ENCODE measurements around the gene SLC12A1. TPM values are rescaled to one million over a fixed set of nuclear protein-coding genes. Genes with fewer than 3 reads are reported as not detected.
A peak's percentile ranks its signal among the peaks of the same experiment; 100 is the strongest.

Gene SLC12A1
- total RNA-seq, 2 donors from 2014 or later = not detected

DNA sequence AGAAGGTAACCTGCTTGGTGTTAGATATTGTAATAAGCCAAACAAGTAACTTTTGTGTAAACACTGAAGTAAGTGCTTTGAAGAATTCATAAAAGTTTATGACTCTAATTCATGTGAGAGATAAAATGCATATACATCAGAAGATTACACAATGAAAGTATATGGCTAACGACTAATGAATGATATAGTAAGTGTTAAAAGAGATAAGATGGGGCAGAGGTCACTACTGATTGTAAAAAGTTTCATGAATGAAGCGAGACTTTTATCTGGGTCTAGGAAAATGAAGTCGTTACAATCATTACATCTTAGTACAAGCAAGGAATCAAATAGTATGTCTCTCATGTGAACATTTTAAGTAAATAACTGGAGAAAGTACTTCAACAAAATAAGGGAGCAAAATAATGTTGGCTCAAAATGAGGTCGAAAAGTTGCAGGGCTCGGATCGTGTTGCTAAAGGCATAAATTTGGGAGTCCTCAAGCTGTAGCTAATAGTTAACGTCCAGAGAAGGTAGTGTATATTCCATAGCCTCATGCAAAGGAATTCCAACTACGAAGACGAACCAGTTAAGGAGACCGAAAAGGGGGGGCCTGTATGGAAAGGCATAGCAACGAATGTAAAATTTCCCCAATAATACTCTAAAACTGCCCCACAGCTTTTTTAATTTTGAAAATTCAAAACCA lies 124.1 kb downstream of the SLC12A1 start:
- peak overlapping the region; percentile 99 for H3K4me3 Mint-ChIP-seq
- H3K9me3 ChIP-seq (ENCODE audit: control insufficient read depth, low read length, poor library complexity, severe bottlenecking) = no peaks in the 10 kb centered on the region
- H3K27me3 Mint-ChIP-seq = no peaks in the 10 kb centered on the region
- H3K36me3 Mint-ChIP-seq (ENCODE audit: low read depth) = peaks cover 2% of the 10 kb centered on the region
- DNase-seq (no peak), ATAC-seq (no peak)
- peaks cover 20% of the 10 kb centered on the region for H3K4me1 Mint-ChIP-seq
- H3K27ac Mint-ChIP-seq = peak overlapping the region; percentile 99

DNA sequence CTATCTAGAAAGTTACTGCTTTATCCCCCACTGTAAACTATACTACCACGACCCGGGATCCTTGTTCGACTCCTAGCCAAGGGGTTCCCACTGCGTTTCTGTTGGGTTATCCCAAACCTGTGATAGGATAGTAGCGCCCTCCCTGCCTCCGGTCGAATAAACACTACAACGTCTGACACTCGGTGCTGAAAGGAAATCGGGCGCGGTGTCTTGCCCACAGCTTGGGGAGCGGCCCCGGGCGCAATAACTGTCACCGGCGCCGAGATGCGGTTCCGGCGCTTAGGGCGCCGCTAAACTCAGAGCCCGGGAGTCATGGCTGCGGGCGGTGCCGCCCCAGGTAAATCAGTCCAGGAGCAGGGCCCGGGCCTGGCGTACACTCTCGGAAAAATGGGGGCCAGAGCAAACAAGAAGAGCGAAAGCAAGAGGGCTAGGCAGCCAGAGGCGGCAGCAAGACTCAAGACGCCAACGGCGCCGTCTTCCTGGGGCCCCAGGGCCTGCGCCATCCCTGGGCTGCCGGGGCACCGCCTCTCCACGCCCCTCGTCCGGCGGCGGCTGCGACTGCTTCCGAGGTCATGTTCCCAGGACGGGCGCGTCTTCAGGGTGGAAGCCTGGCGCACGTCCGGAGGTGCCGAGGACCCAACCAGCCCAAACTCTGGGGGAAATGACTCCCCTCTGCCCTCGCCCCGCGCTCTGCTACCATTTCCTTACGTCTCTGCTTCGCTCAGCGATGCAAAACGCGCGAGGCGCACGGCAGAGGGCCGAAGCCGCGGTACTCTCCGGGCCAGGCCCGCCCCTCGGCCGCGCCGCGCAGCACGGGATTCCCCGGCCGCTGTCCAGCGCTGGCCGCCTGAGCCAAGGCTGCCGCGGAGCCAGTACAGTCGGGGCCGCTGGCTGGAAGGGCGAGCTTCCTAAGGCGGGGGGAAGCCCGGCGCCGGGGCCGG lies 125.0 kb downstream of the SLC12A1 start, which contains the start of gene DUT:
TSS of gene DUT (plus strand) at position 575 of the 941 bp plus-strand sequence. CDS start at position 662, 87 bp downstream.
- peak; percentile 85 for ATAC-seq
- Mint-ChIP-seq H3K27me3 (no peaks in the 10 kb centered on the region), H3K4me3 (peak within 1 kb of the TSS; percentile 99), H3K36me3 (ENCODE audit: low read depth) (peaks cover 2% of the 10 kb centered on the region), H3K4me1 (peaks cover 22% of the 10 kb centered on the region), H3K27ac (peak within 1 kb of the TSS; percentile 99)
- peak; percentile 65 to 72 (median 71) for DNase-seq
- H3K9me3 ChIP-seq (ENCODE audit: control insufficient read depth, low read length, poor library complexity, severe bottlenecking) = no peaks in the 10 kb centered on the region

DNA sequence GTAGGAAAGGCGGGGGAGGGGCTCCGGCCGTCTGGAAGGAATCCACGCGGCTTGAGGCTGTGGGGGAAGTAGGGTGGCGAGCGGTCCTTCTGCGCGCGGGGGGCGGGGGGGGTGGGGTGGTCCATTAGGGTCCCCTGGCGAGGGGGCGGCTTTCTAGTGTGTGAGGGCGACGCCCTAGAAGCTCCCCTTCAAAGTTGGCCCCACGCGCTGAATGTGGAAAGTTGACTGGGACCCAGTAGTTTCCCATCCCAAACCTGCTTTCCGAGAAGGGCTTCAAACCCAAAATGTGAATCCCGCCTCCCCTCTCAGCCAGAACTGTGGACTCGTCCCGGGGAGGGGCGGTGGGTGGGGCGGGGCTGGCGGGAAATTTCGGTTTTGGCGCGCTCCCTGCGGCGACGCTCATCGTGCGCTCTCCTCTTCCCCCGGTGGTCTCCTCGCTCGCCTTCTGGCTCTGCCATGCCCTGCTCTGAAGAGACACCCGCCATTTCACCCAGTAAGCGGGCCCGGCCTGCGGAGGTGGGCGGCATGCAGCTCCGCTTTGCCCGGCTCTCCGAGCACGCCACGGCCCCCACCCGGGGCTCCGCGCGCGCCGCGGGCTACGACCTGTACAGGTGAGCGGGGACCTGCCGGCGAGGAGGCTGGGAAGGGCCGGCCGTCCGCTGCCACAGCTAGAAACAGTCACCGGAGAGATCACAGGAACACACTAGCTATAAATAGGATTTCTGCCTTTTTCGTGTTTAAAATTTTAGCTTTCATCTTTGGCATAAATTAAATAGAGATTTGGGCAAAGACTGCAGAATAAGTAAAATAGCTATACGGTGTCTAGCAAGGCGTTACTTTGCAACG lies 125.9 kb downstream of the SLC12A1 start:
- Mint-ChIP-seq H3K27me3 (no peaks in the 10 kb centered on the region), H3K4me3 (peak overlapping the region; percentile 99), H3K4me1 (peaks cover 22% of the 10 kb centered on the region), H3K36me3 (ENCODE audit: low read depth) (peaks cover 2% of the 10 kb centered on the region), H3K27ac (peak overlapping the region; percentile 99)
- ATAC-seq (peak; percentile 60), DNase-seq (peak; percentile 52 to 59 (median 57))
- no peaks in the 10 kb centered on the region for H3K9me3 ChIP-seq (ENCODE audit: control insufficient read depth, low read length, poor library complexity, severe bottlenecking)

DNA sequence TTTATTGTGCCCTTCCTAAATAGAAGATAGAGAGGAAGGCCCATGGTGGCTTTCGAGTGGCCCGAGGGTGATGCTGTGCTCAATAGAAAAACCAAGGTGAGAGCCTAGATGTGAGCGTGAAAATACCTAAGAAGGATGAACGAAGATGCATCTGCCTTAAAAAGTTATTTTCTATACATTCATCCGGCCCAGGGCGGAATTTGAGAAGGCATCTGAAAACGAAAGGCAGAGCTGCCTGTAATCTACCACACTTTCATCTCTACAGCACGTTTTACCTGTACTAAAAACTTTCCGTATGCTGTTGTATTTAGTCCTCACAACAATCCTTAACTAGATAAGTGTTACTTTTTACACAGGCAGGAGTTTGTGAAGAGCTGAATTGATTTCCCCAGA lies 126.5 kb downstream of the SLC12A1 start:
- Mint-ChIP-seq H3K36me3 (ENCODE audit: low read depth) (peaks cover 2% of the 10 kb centered on the region), H3K4me3 (peak overlapping the region; percentile 99), H3K4me1 (peaks cover 20% of the 10 kb centered on the region), H3K27me3 (no peaks in the 10 kb centered on the region), H3K27ac (peak overlapping the region; percentile 99)
- no peak for DNase-seq
- H3K9me3 ChIP-seq (ENCODE audit: control insufficient read depth, low read length, poor library complexity, severe bottlenecking) = no peaks in the 10 kb centered on the region
- no peak for ATAC-seq

DNA sequence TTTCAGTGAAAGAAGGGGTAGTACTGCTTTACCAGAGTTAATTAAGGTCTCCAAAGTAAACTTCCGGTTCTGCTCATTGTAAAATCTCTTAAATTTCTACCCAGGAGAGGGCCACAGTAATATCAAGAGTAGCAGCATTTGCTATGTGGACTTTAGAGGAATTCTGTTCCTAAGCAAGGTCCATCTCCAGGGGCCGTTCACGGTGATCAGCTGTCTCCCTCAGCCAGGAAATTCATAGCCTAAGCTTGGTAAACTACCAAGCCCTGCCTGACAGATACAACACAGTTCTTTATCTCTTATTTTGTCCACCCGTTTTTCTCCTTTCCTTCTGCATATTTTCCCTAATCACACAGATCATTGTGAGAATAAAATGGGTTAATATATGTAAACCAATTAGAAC lies 127.4 kb downstream of the SLC12A1 start:
- Mint-ChIP-seq H3K4me3 (no peak overlapping the region), H3K27ac (no peak overlapping the region)

DNA sequence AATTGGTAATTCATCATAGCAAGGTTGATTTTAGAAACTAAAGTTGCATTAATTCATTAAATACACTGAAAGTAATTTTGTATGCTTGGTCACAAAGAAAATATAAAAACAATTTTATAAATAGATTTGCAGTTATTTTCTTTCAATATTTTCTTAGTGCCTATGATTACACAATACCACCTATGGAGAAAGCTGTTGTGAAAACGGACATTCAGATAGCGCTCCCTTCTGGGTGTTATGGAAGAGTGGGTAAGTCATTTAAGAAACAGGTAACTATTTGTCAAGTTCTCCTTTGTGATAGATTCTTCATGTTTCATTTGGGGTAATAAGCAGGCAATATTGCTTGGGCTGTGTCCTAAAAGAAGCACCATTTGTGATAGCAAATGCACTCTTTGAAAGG lies 128.2 kb downstream of the SLC12A1 start:
- H3K36me3 Mint-ChIP-seq (ENCODE audit: low read depth) = peaks cover 2% of the 10 kb centered on the region
- H3K9me3 ChIP-seq (ENCODE audit: control insufficient read depth, low read length, poor library complexity, severe bottlenecking) = no peaks in the 10 kb centered on the region
- no peak for ATAC-seq
- H3K27ac Mint-ChIP-seq = no peak overlapping the region
- peaks cover 20% of the 10 kb centered on the region for H3K4me1 Mint-ChIP-seq
- no peaks in the 10 kb centered on the region for H3K27me3 Mint-ChIP-seq
- no peak for DNase-seq
- no peak overlapping the region for H3K4me3 Mint-ChIP-seq

More for the DNA sequence above, 127.4 kb downstream of the SLC12A1 start:
- Mint-ChIP-seq H3K27me3 (no peaks in the 10 kb centered on the region), H3K36me3 (ENCODE audit: low read depth) (peaks cover 2% of the 10 kb centered on the region), H3K4me1 (peaks cover 20% of the 10 kb centered on the region)
- ATAC-seq (no peak), DNase-seq (no peak)
- H3K9me3 ChIP-seq (ENCODE audit: control insufficient read depth, low read length, poor library complexity, severe bottlenecking) = no peaks in the 10 kb centered on the region

DNA sequence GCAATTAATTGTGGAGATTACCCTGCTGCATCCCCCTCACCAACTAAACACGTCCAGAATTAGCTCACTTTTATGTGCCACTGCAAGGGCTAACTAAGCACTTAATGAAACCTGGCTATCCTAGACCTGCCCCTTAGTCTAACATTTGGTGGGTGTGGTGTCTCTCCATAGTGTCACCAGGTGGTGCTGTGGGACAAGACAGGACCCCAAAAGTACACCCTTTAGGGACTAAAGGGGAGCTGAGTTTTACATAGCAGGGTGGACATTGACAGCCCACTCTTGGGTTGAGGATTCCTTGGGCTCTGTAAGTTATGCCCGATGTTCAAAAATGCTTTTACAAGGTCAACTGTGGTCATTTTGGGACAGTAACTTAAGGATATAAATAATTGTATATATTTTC lies 130.8 kb downstream of the SLC12A1 start:
- Mint-ChIP-seq H3K27me3 (no peaks in the 10 kb centered on the region), H3K4me1 (peaks cover 10% of the 10 kb centered on the region), H3K4me3 (no peak overlapping the region), H3K27ac (no peak overlapping the region), H3K36me3 (ENCODE audit: low read depth) (peaks cover 2% of the 10 kb centered on the region)
- no peaks in the 10 kb centered on the region for H3K9me3 ChIP-seq (ENCODE audit: control insufficient read depth, low read length, poor library complexity, severe bottlenecking)
- DNase-seq (no peak), ATAC-seq (no peak)

DNA sequence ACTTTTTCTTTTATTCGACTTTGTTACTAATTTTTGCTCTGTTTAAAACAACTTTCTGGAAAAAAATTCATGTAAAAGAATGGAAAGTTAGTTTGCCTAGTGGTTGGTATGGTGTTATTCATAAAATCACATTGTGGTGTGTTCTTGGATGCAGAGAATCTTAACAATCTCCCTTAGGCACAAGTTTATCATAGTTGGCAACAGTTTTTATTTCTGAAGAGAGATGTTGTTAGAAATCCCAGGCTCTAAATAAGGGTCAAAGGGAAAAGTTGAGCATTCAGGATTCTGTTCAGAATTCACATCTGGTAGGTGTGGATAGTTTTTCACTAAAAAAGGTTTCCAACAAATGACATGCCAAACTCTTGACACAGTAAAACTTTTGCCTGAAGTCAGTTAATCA lies 131.5 kb downstream of the SLC12A1 start:
- DNase-seq = no peak
- Mint-ChIP-seq H3K27me3 (no peaks in the 10 kb centered on the region), H3K4me3 (no peak overlapping the region), H3K4me1 (peaks cover 10% of the 10 kb centered on the region), H3K36me3 (ENCODE audit: low read depth) (peaks cover 2% of the 10 kb centered on the region), H3K27ac (no peak overlapping the region)
- no peak for ATAC-seq
- no peaks in the 10 kb centered on the region for H3K9me3 ChIP-seq (ENCODE audit: control insufficient read depth, low read length, poor library complexity, severe bottlenecking)

DNA sequence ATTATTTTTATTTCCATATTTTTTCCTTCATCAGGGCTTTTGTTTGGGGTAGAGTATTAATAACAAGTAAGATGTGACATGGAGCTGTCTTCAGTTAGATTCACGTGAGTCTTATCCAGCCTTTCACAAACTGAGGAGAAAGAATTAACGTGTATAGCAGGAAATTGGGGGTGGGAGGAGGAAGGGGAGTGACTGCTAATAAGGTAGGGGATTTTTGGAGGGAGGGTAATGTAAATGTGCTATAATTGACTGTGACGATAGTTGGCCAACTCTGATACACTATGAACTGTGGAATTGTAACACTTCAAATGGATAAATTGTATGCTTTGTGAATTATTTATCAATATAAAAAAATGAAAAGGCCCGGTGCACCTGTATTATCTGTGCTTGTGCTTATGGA lies 134.0 kb downstream of the SLC12A1 start:
- H3K9me3 ChIP-seq (ENCODE audit: control insufficient read depth, low read length, poor library complexity, severe bottlenecking) = no peaks in the 10 kb centered on the region
- ATAC-seq (peak; percentile 57), DNase-seq (no peak)
- H3K27ac Mint-ChIP-seq = no peak overlapping the region
- H3K4me1 Mint-ChIP-seq = peaks cover 5% of the 10 kb centered on the region
- H3K4me3 Mint-ChIP-seq = no peak overlapping the region
- no peaks in the 10 kb centered on the region for H3K36me3 Mint-ChIP-seq (ENCODE audit: low read depth)
- H3K27me3 Mint-ChIP-seq = no peaks in the 10 kb centered on the region

DNA sequence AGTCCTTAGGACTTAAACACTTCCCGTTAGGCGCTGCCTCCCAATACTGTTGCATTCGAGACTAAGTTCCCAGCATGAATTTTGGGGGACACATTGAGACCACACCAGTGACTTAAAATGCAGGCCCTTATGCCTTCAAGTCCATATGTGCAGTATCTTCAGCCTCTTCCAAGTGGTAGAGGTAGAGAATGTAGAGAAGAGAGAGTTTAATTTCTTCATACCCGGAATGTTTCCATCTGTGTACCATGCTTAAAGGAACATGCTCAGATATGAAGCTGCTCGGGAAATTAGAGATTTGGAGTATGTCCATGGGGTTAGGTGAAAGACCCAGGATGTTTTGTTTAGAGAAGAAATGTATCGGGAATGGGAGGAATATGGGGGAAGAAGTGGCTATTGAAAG lies 137.8 kb downstream of the SLC12A1 start:
- DNase-seq = no peak
- Mint-ChIP-seq H3K36me3 (ENCODE audit: low read depth) (no peaks in the 10 kb centered on the region), H3K4me1 (peaks cover 2% of the 10 kb centered on the region), H3K4me3 (no peak overlapping the region), H3K27me3 (no peaks in the 10 kb centered on the region), H3K27ac (no peak overlapping the region)
- no peak for ATAC-seq
- no peaks in the 10 kb centered on the region for H3K9me3 ChIP-seq (ENCODE audit: control insufficient read depth, low read length, poor library complexity, severe bottlenecking)

DNA sequence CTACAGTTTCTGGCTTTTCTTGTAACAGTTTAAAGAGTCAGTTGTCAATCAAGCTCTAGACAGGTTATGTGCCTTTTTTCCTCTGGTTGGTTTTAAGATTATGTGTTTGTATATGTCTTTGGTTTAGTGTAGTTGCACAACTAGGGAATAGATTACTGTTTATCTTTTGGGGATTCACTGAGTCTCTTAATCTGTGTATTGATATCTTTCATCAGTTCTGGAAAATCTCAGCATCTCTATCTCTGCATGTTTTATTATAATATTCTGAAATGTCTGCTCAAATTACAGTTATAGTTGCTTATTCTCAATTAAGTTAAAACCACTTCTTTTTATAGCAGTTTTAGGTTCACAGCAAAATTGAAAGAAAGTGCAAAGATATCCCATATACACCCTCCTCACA lies 139.4 kb downstream of the SLC12A1 start:
- DNase-seq (no peak), ATAC-seq (no peak)
- Mint-ChIP-seq H3K36me3 (ENCODE audit: low read depth) (no peaks in the 10 kb centered on the region), H3K4me1 (peaks cover 2% of the 10 kb centered on the region), H3K27ac (no peak overlapping the region), H3K4me3 (no peak overlapping the region), H3K27me3 (no peaks in the 10 kb centered on the region)
- no peaks in the 10 kb centered on the region for H3K9me3 ChIP-seq (ENCODE audit: control insufficient read depth, low read length, poor library complexity, severe bottlenecking)

DNA sequence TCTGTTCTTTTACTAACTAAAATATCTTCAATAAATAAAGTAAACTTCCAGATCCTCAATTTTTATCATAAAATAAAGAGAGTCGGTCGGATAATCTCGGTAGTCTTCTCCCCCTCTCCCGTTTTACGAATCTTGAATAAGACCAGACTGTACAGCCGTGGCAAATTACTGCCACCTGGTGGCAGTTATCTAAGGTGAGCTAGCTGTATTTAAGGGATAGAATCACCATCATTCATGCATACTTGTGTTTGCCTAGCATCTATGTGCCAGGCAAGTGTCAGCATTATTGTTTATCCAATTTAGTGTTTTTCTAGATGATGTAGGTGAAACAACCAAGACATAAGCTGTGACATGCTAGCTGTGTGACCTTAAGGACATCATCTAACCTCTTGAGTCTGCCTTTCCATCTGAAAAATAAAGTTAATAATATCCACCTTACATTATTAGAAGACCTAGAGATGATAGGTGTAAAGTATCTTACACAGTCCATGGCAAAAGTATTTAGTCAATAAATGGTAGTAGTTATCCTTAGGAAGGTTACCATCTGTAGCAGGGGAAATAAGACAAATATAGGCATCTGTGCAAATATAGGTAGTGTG lies 146.5 kb downstream of the SLC12A1 start:
- H3K27ac Mint-ChIP-seq = no peak overlapping the region
- H3K9me3 ChIP-seq (ENCODE audit: control insufficient read depth, low read length, poor library complexity, severe bottlenecking) = no peaks in the 10 kb centered on the region
- peaks cover 22% of the 10 kb centered on the region for H3K27me3 Mint-ChIP-seq
- H3K4me3 Mint-ChIP-seq = no peak overlapping the region
- H3K4me1 Mint-ChIP-seq = peaks cover 6% of the 10 kb centered on the region
- H3K36me3 Mint-ChIP-seq (ENCODE audit: low read depth) = peaks cover 3% of the 10 kb centered on the region
- peak in 2 of 3 donors; percentile 10 to 38 for DNase-seq
- ATAC-seq = peak; percentile 88
